T-helper 17 cell (primary cell): ENCODE data around the gene GPC5. TPM values are rescaled to one million over a fixed set of nuclear protein-coding genes. Genes with fewer than 3 reads are reported as not detected.
"Not testable (repeated sequence)": the region's sequence is repeated elsewhere in the genome, so short reads cannot be mapped to it uniquely, and the experiment has no call there.

ENCODE experiments used
- ATAC-seq: fragments of 150-1000 bp; cut with Tn5 transposase; 2 replicates; pipeline ENCODE4 v1.10.0; 2021; ENCODE audit warnings: mild to moderate bottlenecking, moderate library complexity
- DNase-seq, 3 donors: peaks; one replicate each; pipeline versions ENCODE4 v3.0.0 to v3.0.0-alpha.2; 2020 to 2021
- H3K9me3 ChIP-seq: one replicate; pipeline ENCODE4 v1.7.0; 2013; ENCODE audit warnings: low read length, mild to moderate bottlenecking; ENCODE audit not compliant: control insufficient read depth, poor library complexity, severe bottlenecking
- H3K27ac Mint-ChIP-seq: one replicate; pipeline ENCODE4 v1.8.0; 2022; ENCODE audit warnings: mild to moderate bottlenecking, moderate library complexity, mixed read lengths
- H3K27me3 Mint-ChIP-seq: one replicate; pipeline ENCODE4 v1.8.0; 2022; ENCODE audit warnings: mixed read lengths
- H3K36me3 Mint-ChIP-seq: one replicate; pipeline ENCODE4 v1.8.0; 2022; ENCODE audit warnings: low read depth, mixed read lengths
- H3K4me1 Mint-ChIP-seq: one replicate; pipeline ENCODE4 v1.8.0; 2022; ENCODE audit warnings: mild to moderate bottlenecking, mixed read lengths
- H3K4me3 Mint-ChIP-seq: one replicate; pipeline ENCODE4 v1.8.0; 2022; ENCODE audit warnings: mild to moderate bottlenecking, moderate library complexity, mixed read lengths
- total RNA-seq, 4 donors: library from RNA in 2 of 4; stranded (reverse) in 2 of 4; gene quantifications; one replicate each; pipeline ENCODE4 v1.2.3 and lab custom pipeline; 2022 to 2026

Gene GPC5
- total RNA-seq, 2 donors from 2014 or later, result 1.1 TPM; not detected in 1

DNA sequence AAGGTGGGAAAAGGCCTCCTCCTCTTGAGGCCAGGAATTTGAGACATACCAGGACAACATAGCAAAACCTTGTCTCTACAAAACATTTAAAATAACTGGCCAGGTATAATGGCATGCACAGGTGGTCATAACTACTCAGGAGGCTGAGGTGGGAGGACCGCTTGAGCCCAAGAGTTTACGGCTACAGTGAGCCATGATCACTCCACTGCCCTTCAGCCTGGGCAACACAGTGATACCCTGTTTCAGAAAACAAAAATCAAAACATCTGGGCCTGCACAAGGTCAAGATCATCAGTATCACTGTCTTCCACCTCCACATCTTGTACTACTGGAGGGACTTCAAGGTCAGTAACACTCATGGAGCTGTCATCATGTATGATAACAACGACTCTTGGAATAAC is 1085.5 kb downstream of the GPC5 start:
- Mint-ChIP-seq H3K27ac (no peak overlapping the region), H3K4me3 (no peak overlapping the region), H3K4me1 (no peaks in the 10 kb centered on the region), H3K27me3 (no peaks in the 10 kb centered on the region), H3K36me3 (no peaks in the 10 kb centered on the region)
- ATAC-seq (no peak), DNase-seq (no peak)
- no peaks in the 10 kb centered on the region for H3K9me3 ChIP-seq

DNA sequence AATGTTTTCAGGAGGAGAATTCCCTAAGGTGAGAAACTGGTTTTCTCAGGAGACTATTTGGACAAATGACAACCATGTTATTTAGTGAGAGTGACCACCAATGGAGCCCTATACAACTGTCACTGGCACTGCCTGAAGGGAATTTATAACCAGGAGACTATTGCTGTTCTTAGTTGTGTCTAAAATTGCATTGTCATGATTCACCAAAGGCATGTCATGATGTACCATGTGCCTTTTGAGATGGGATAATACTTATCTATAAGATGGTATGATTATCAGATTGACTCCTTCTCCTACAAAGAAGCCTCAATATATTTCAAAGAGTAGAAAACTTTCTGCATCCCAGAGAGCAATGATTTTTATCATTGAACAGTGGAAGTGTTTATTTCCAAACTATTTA is 1088.8 kb downstream of the GPC5 start:
- Mint-ChIP-seq H3K27me3 (no peaks in the 10 kb centered on the region), H3K27ac (no peak overlapping the region), H3K36me3 (no peaks in the 10 kb centered on the region), H3K4me1 (no peaks in the 10 kb centered on the region), H3K4me3 (no peak overlapping the region)
- H3K9me3 ChIP-seq, result no peaks in the 10 kb centered on the region
- ATAC-seq (no peak), DNase-seq (no peak)

DNA sequence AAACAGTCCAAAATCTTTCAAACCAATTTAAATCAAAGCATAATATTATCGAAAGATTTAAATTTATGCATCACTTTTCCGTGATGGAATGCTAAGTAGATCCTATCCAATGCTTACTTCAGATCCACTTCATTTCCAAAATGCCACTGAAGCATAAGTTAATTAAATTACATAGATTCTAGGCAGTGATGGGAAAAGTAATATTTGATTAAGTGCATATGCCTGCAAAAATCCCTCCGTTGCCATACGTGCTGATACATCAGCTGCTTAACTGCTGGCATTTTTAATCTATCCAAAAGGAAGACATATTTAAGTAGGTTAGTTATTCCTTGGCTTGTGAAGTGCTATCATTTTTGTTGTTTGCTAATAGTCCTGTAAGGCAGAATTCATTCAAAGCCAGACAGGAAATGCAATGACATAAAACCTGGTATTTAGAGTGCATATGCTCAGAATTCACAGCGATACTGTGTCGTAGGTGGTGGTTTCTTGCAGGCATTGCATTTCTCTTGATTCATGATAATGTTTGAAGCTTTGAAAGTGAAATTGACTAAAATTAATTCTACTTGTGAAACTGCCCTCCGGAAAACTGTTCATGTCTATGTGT is 1089.9 kb downstream of the GPC5 start:
- Mint-ChIP-seq H3K4me1 (no peaks in the 10 kb centered on the region), H3K27me3 (no peaks in the 10 kb centered on the region), H3K4me3 (no peak overlapping the region), H3K27ac (no peak overlapping the region), H3K36me3 (no peaks in the 10 kb centered on the region)
- DNase-seq (no peak), ATAC-seq (no peak)
- no peaks in the 10 kb centered on the region for H3K9me3 ChIP-seq

DNA sequence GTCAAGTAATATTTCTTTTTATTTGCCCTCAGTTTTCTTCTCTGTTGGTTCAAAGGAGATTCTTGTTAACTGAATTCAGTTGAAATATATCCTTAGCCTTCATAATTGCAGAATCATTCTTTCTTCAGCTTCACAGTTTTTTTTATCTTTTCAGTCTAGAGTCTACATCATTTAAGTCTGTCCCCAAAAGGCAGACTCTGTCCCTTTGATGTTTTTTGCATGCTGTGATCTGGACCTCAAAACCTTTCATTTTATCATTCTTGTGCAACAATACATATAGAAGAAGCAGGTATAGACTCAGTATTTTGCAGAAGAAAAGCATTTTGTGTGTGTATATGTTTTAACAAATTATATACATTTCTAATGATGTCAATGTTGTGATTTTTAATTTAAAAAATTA is 1093.4 kb downstream of the GPC5 start:
- Mint-ChIP-seq H3K27me3 (no peaks in the 10 kb centered on the region), H3K27ac (no peak overlapping the region), H3K36me3 (no peaks in the 10 kb centered on the region), H3K4me3 (no peak overlapping the region), H3K4me1 (no peaks in the 10 kb centered on the region)
- DNase-seq (no peak), ATAC-seq (no peak)
- no peaks in the 10 kb centered on the region for H3K9me3 ChIP-seq

DNA sequence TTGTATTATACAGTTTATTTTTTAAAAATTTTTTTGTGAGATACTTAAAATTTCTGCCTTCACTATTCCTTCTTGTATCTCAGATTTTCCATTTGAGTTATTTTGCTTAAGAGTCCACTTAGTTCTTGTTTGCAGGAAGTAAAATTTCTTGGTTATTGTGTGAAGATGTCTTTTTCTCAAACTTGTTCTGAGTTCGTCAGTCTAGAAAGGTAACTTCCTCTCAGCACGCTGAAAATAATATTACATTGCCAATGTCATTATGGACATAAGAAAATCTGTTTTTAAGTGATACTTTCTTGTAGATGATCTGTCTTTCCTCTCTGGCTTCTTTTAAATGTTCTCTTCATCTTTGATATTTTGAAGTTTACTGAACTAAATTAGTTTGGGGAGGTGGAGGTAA is 1096.5 kb downstream of the GPC5 start:
- DNase-seq, result no peak
- no peaks in the 10 kb centered on the region for H3K9me3 ChIP-seq
- Mint-ChIP-seq H3K4me1 (no peaks in the 10 kb centered on the region), H3K4me3 (no peak overlapping the region), H3K27ac (no peak overlapping the region), H3K36me3 (no peaks in the 10 kb centered on the region), H3K27me3 (no peaks in the 10 kb centered on the region)
- ATAC-seq, result no peak

DNA sequence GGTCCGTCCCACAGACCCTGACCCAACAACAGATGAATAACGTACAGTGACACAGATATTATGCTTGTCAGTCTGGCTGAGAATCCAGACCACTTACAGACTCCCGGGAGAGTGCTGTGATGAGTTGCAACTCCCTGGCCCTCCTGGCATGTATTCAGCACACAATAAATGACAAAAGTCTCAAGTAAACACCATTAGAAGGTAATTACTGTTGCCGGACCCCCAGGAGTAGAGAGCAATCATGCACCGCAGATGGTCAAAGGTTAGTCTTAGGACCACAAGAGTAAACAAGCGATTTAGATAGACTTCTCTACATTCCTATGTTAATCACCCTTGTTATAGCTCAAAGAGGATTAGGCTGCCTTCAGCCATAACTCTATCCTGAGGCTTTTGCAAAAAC is 1101.8 kb downstream of the GPC5 start:
- Mint-ChIP-seq H3K4me1 (no peaks in the 10 kb centered on the region), H3K27me3 (no peaks in the 10 kb centered on the region), H3K27ac (no peak overlapping the region), H3K4me3 (no peak overlapping the region), H3K36me3 (no peaks in the 10 kb centered on the region)
- H3K9me3 ChIP-seq, result no peaks in the 10 kb centered on the region
- no peak for DNase-seq
- no peak for ATAC-seq

DNA sequence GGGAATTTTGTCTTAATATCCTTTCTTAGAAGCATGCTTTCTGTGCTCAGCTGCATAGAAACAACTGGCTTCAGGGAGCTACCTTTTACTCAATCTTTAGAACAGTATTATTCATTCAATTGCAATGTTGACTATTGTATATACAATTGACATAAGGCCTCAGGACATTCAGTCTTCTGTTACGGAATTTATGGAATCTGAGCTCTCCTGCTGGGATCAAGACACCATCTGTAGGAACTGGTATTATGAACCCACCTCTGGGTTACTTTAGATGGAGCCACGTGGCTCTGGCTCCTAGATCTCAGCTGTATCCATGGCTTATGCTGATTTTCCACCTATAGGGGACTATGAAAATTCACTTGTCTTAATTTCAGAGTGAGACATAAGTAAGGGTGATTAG is 1112.0 kb downstream of the GPC5 start:
- H3K27me3 Mint-ChIP-seq, result no peaks in the 10 kb centered on the region
- no peaks in the 10 kb centered on the region for H3K4me1 Mint-ChIP-seq
- H3K9me3 ChIP-seq, result no peaks in the 10 kb centered on the region
- DNase-seq, result no peak
- no peak overlapping the region for H3K27ac Mint-ChIP-seq
- ATAC-seq, result no peak
- H3K36me3 Mint-ChIP-seq, result no peaks in the 10 kb centered on the region
- H3K4me3 Mint-ChIP-seq, result no peak overlapping the region

DNA sequence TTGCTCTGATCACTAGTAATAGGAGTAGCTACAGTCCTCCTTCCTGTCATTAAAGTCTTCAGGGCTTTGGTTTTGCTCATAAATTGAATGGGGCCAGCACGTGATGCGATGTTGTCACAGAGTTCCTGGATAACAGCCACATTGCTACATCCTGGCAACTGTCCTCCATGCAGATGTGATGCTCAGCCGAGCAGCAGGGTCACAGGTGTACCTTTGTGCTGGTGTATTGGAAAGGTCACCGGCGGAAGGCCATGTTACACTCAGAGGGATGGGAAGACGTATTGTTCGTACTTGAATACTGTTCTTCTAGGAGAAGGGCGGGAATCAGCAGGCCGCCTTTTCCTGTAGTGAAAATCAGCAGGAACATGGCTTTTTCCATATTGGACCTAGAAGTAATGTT is 1114.4 kb downstream of the GPC5 start:
- ATAC-seq, result no peak
- Mint-ChIP-seq H3K36me3 (no peaks in the 10 kb centered on the region), H3K4me3 (no peak overlapping the region), H3K4me1 (no peaks in the 10 kb centered on the region), H3K27ac (no peak overlapping the region), H3K27me3 (no peaks in the 10 kb centered on the region)
- no peaks in the 10 kb centered on the region for H3K9me3 ChIP-seq
- no peak for DNase-seq

DNA sequence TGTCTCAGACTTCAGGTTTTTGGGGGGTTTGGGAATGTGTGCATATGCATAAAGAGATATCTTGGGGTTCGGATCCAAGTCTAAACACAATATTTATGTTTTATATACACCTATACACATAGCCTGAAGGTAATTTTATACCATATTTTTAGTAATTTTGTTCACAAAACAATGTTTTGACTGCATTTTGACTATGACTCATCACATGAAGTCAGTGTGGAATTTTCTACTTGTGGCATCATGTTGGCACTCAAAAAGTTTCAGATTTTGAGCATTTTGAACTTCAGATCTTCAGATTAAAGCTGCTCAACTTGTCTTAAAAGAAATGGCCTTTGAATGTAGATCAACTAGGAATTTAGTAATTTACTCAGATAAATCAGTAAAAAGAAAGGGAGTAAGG is 1115.3 kb downstream of the GPC5 start:
- ATAC-seq (no peak), DNase-seq (no peak)
- no peaks in the 10 kb centered on the region for H3K9me3 ChIP-seq
- Mint-ChIP-seq H3K4me1 (no peaks in the 10 kb centered on the region), H3K36me3 (no peaks in the 10 kb centered on the region), H3K27ac (no peak overlapping the region), H3K4me3 (no peak overlapping the region), H3K27me3 (no peaks in the 10 kb centered on the region)

DNA sequence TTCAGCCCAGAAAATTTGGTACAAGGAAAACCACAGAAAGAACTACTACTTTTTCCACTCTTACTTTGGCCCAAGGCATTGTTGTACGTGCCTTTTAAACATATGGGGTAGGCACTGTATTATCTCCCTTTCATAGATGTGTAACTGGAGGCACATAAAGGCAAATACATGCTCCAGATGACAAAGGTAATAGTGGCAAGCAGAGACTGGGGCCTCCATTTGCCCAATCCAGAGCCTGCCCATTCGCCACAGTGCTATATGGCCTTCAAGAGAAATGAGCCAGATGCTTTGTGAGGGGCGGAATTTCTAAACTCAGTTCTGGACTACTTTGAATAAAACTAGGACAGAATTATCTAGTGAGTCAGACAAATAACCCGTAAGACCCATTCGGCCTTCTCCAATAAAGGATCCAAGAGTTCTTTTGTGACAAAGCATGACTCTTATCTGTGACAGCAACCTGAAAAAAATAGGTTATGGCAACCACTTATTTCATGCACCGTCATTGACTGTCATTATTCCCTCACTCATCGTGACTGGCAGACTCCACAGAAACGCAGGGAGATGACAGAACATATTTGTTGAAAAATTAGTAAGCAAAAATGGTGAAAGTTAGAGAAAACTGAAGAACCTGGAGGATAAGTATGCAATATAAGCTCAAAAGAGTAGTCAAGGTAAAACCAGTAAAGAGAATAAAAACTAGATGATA is 1116.2 kb downstream of the GPC5 start:
- no peaks in the 10 kb centered on the region for H3K27me3 Mint-ChIP-seq
- H3K4me1 Mint-ChIP-seq, result no peaks in the 10 kb centered on the region
- no peaks in the 10 kb centered on the region for H3K9me3 ChIP-seq
- ATAC-seq, result no peak
- no peak overlapping the region for H3K27ac Mint-ChIP-seq
- H3K4me3 Mint-ChIP-seq, result no peak overlapping the region
- no peaks in the 10 kb centered on the region for H3K36me3 Mint-ChIP-seq
- DNase-seq, result no peak

DNA sequence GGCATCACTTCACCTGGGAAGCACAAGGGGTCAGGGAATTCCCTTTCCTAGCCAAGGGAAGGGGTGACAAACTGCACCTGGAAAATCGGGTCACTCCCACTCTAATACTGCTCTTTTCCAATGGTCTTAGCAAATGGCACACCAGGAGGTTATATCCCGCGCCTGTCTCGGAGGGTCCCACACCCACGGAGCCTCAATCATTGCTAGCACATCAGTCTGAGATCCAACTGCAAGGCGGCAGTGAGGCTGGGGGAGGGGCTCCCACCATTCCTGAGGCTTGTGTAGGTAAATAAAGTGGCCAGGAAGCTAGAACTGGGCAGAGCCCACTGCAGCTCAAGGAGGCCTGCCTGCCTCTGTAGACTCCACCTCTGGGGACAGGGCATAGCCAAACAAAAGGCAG is 1118.5 kb downstream of the GPC5 start:
- not testable (repeated sequence) for H3K4me3 Mint-ChIP-seq, H3K9me3 ChIP-seq, H3K36me3 Mint-ChIP-seq, H3K27ac Mint-ChIP-seq, H3K4me1 Mint-ChIP-seq, DNase-seq, ATAC-seq, H3K27me3 Mint-ChIP-seq

DNA sequence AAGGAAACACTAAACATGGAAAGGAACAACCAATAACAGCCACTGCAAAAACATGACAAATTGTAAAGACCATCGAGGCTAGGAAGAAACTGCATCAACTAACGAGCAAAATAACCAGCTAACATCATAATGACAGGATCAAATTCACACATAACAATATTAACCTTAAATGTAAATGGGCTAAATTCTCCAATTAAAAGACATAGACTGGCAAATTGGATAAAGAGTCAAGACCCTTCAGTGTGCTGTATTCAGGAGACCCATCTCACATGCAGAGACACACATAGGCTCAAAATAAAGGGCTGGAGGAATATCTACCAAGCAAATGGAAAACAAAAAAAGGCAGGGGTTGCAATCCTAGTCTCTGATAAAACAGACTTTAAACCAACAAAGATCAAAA is 1120.2 kb downstream of the GPC5 start:
- H3K36me3 Mint-ChIP-seq, DNase-seq, H3K4me3 Mint-ChIP-seq, H3K4me1 Mint-ChIP-seq, H3K27ac Mint-ChIP-seq, H3K27me3 Mint-ChIP-seq, H3K9me3 ChIP-seq, ATAC-seq: not testable (repeated sequence)

DNA sequence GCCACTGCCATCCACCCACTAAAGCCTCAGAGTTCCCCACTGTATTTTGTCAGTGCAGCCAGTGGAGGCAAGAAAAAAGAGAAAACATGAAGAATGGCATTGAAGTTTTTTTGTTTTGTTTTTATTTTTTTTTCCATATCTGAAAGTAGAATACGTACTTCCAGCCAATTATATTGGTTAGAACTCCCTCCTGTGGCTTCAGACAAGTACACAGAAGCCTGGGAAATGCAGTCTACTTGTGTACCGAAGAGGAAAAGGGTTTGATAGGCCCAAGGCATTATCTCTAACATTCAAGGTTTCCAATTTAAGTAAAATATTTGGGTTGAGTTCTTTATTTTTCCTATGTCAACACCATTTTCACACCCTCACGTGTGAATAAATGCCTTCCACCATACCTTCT is 1131.9 kb downstream of the GPC5 start:
- Mint-ChIP-seq H3K27me3 (no peaks in the 10 kb centered on the region), H3K36me3 (no peaks in the 10 kb centered on the region), H3K27ac (no peak overlapping the region), H3K4me3 (no peak overlapping the region), H3K4me1 (no peaks in the 10 kb centered on the region)
- H3K9me3 ChIP-seq, result no peaks in the 10 kb centered on the region
- no peak for DNase-seq
- ATAC-seq, result no peak

DNA sequence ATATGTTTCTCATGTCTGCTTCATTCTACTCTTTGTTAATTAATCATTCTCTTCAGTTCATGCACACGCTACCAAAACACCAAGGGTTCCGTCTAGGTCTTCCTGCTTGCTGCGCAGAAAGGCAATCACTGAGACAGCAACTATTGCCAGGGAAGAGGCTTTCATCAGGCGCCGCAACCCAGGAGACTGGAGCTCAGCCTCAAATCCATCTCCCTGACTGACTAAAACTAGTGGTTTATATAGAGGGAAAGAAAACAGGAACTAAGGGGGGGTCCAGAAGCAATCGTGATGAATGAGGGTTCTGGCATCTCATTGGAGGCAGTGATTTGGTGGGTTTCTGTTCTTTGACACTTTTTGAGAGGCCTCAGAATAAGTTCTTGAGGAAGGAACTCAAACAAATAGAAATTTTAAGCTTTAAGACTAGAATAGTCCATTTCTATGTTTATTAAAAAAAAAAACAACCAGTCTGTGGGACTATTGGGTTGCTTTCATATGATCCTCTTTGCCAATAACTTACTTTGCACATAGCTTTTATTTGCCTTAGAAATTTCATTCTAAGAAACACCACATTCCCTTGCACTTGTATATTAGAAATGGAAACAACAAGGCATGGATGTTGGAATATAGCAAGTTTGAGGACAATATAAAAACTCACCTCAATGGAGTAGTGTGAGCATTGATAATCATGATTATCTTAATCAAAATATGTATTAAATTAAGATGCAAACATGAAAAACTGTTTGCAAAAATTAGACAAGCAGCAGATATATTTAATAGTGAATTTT is 1137.0 kb downstream of the GPC5 start:
- DNase-seq (no peak), ATAC-seq (no peak)
- Mint-ChIP-seq H3K36me3 (no peaks in the 10 kb centered on the region), H3K27ac (no peak overlapping the region), H3K27me3 (no peaks in the 10 kb centered on the region), H3K4me3 (no peak overlapping the region), H3K4me1 (no peaks in the 10 kb centered on the region)
- H3K9me3 ChIP-seq, result no peaks in the 10 kb centered on the region
